ENCODE data around the gene FCRLA.

DNA sequence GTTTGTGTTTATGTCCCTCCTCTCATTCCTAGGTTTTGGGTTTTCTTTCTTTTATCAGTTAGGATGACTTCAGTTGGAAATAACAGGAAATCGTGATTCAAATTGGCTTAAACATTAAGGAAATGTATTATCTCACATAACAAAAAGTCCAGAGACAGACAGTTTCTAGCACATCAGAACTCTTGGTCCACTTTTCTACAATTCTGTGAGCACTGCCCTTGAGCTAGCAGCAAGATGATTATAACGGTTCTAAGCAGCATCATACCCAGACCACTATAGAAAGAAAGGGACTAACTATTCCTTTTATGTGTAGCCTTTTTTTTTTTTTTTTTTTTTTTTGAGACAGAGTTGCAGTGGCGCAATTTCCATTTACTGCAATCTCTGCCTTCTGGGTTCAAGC lies 25.1 kb upstream of the FCRLA start:
- TF ChIP-seq, protein P1, sequence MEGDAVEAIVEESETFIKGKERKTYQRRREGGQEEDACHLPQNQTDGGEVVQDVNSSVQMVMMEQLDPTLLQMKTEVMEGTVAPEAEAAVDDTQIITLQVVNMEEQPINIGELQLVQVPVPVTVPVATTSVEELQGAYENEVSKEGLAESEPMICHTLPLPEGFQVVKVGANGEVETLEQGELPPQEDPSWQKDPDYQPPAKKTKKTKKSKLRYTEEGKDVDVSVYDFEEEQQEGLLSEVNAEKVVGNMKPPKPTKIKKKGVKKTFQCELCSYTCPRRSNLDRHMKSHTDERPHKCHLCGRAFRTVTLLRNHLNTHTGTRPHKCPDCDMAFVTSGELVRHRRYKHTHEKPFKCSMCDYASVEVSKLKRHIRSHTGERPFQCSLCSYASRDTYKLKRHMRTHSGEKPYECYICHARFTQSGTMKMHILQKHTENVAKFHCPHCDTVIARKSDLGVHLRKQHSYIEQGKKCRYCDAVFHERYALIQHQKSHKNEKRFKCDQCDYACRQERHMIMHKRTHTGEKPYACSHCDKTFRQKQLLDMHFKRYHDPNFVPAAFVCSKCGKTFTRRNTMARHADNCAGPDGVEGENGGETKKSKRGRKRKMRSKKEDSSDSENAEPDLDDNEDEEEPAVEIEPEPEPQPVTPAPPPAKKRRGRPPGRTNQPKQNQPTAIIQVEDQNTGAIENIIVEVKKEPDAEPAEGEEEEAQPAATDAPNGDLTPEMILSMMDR (IDR thresholded peaks at IDR 0.05): no peak
- TF ChIP-seq EZH2 (IDR thresholded peaks at IDR 0.05; ENCODE audit: borderline replicate concordance, insufficient read depth, low read depth, low read length, poor library complexity, severe bottlenecking): no peak
